Panc1 (cell line): Measurements from ENCODE around the gene TRIM14. TPM values are rescaled to one million over a fixed set of nuclear protein-coding genes. Genes with fewer than 3 reads are reported as not detected.

ENCODE experiments used
- ATAC-seq: fragments of 200-7000 bp; cut with Tn5 transposase; 2 replicates; pipeline ENCODE4 v1.9.1; 2020; ENCODE audit warnings: mild to moderate bottlenecking, moderate library complexity
- BruUV-seq: library from RNA; stranded (reverse); fragments of 400-500 nt; replicated peaks from 2 replicates; lab custom pipeline; 2021; lab: Mats Ljungman, UMichigan
- CTCF ChIA-PET: fragments of 300-600 bp; sonication (Branson Sonifier 250); formaldehyde crosslinking; loops from one replicate; lab custom pipeline; 2022; ENCODE audit warnings: antibody characterized with exemption; lab: Charles Lee
- POLR2A ChIA-PET: fragments of 300-600 bp; sonication (Branson Sonifier 250); formaldehyde crosslinking; loops from one replicate; lab custom pipeline; 2022; ENCODE audit warnings: antibody characterized with exemption; lab: Charles Lee
- DNase-seq: peaks from one replicate; pipeline ENCODE4 v3.0.0-alpha.2; 2010; ENCODE audit warnings: low read depth, low spot score
- H3K27ac ChIP-seq: 2 replicates; pipeline ENCODE4 v1.5.1; 2011; ENCODE audit warnings: mild to moderate bottlenecking, low read length, inconsistent platforms
- H3K27me3 ChIP-seq: fragments of 200-500 bp; sonication (Bioruptor generic); 2 replicates; pipeline ENCODE4 v1.6.0; 2014; ENCODE audit warnings: low read length, inconsistent platforms; ENCODE audit not compliant: control insufficient read depth, insufficient read depth
- H3K36me3 ChIP-seq: fragments of 200-500 bp; sonication (Bioruptor generic); 2 replicates; pipeline ENCODE4 v1.5.1; 2014; ENCODE audit warnings: inconsistent platforms, mild to moderate bottlenecking, low read length, moderate library complexity; ENCODE audit not compliant: control insufficient read depth, insufficient read depth
- H3K4me1 ChIP-seq: 2 replicates; pipeline ENCODE4 v1.5.1; 2011; ENCODE audit warnings: inconsistent platforms, mild to moderate bottlenecking, low read length, moderate library complexity; ENCODE audit not compliant: control insufficient read depth, insufficient read depth
- H3K4me3 ChIP-seq, 2 experiments: 2 replicates each; pipeline ENCODE4 v1.5.1; 2011 to 2012; ENCODE audit warnings: low read depth in 2 of 2, low read length in 2 of 2, mild to moderate bottlenecking in 2 of 2, inconsistent platforms in 1 of 2, moderate library complexity in 1 of 2
- H3K9me3 ChIP-seq: fragments of 200-500 bp; sonication (Bioruptor generic); 2 replicates; pipeline ENCODE4 v1.5.1; 2014; ENCODE audit warnings: low read depth, mild to moderate bottlenecking, inconsistent platforms, low read length, moderate library complexity; ENCODE audit not compliant: control insufficient read depth, insufficient read depth
- POLR2AphosphoS5 ChIP-seq: IDR thresholded peaks from 2 replicates; pipeline ENCODE4 v1.6.1; 2012; ENCODE audit warnings: mild to moderate bottlenecking, low read depth, low read length, moderate library complexity
- SIN3A ChIP-seq: IDR thresholded peaks from 2 replicates; pipeline ENCODE4 v1.6.1; 2012; ENCODE audit warnings: low read depth, mild to moderate bottlenecking, low read length, moderate library complexity, borderline replicate concordance; ENCODE audit not compliant: insufficient read depth
- TCF7L2 ChIP-seq: IDR thresholded peaks from 2 replicates; pipeline ENCODE4 v1.6.1; 2011; ENCODE audit warnings: mild to moderate bottlenecking, low read depth, low read length, inconsistent platforms
- in situ Hi-C: cut with HindIII; loops from 2 replicates; pipeline ENCODE4 v1.10.0; 2016; ENCODE audit warnings: low sequenced_read_pairs, low pct_unique_long_range_greater_than_20kb
- intact Hi-C: fragments of 100-400 bp; cut with micrococcal nuclease; formaldehyde crosslinking; loops from one replicate; pipeline ENCODE4 v1.10.0; 2022; ENCODE audit not compliant: unreplicated experiment
- total RNA-seq: library from RNA; stranded (reverse); gene quantifications from one replicate; pipeline ENCODE4 v1.2.1, GENCODE V29; 2021; ENCODE audit not compliant: unreplicated experiment
- TF ChIP-seq, protein P1 (sequence below), 2 experiments: IDR thresholded peaks; 2 replicates each; pipeline ENCODE4 v1.6.1; 2011 to 2012; ENCODE audit warnings: low read depth in 2 of 2, control low read depth in 1 of 2, low read length in 1 of 2, mild to moderate bottlenecking in 1 of 2, moderate library complexity in 1 of 2; ENCODE audit not compliant: insufficient read depth in 1 of 2
- TF ChIP-seq, protein P2 (sequence below): fragments of 450-650 bp; IDR thresholded peaks from 2 replicates; pipeline ENCODE4 v1.5.1; 2017; ENCODE audit warnings: mild to moderate bottlenecking

The TRIM14 gene
- total RNA-seq, 1 experiment from 2014 or later = 9.7 TPM

DNA sequence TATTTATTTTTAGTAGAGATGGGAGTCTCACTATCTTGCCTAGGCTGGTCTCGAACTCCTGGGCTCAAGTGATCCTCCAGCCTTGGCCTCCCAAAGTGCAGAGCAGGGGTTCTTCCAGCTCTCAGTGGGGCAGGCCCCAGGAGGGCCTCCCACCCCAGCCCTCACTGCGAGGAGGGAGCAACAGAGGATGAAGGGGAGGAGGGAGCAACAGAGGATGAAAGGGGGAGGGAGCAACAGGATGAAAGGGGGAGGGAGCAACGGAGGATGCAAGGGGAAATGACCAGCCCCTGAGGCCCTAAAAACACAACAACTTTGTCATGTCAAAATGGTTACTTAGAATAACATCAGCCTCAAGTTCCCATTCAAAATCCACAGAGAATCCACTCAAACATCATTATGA lies 10.0 kb downstream of the TRIM14 start:
- Histone ChIP-seq H3K36me3 (no peaks in the 10 kb centered on the region), H3K4me3 (no peak overlapping the region), H3K9me3 (no peaks in the 10 kb centered on the region), H3K27ac (no peak overlapping the region), H3K27me3 (no peaks in the 10 kb centered on the region), H3K4me1 (no peaks in the 10 kb centered on the region)
- TF ChIP-seq POLR2AphosphoS5 = no peak
- no peak for TF ChIP-seq TCF7L2
- TF ChIP-seq, protein P1, sequence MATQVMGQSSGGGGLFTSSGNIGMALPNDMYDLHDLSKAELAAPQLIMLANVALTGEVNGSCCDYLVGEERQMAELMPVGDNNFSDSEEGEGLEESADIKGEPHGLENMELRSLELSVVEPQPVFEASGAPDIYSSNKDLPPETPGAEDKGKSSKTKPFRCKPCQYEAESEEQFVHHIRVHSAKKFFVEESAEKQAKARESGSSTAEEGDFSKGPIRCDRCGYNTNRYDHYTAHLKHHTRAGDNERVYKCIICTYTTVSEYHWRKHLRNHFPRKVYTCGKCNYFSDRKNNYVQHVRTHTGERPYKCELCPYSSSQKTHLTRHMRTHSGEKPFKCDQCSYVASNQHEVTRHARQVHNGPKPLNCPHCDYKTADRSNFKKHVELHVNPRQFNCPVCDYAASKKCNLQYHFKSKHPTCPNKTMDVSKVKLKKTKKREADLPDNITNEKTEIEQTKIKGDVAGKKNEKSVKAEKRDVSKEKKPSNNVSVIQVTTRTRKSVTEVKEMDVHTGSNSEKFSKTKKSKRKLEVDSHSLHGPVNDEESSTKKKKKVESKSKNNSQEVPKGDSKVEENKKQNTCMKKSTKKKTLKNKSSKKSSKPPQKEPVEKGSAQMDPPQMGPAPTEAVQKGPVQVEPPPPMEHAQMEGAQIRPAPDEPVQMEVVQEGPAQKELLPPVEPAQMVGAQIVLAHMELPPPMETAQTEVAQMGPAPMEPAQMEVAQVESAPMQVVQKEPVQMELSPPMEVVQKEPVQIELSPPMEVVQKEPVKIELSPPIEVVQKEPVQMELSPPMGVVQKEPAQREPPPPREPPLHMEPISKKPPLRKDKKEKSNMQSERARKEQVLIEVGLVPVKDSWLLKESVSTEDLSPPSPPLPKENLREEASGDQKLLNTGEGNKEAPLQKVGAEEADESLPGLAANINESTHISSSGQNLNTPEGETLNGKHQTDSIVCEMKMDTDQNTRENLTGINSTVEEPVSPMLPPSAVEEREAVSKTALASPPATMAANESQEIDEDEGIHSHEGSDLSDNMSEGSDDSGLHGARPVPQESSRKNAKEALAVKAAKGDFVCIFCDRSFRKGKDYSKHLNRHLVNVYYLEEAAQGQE (IDR thresholded peaks at IDR 0.05; ENCODE audit: insufficient read depth in 1 of 2, low read depth in 2 of 2, low read length in 1 of 2) = no peak
- TF ChIP-seq, protein P2, sequence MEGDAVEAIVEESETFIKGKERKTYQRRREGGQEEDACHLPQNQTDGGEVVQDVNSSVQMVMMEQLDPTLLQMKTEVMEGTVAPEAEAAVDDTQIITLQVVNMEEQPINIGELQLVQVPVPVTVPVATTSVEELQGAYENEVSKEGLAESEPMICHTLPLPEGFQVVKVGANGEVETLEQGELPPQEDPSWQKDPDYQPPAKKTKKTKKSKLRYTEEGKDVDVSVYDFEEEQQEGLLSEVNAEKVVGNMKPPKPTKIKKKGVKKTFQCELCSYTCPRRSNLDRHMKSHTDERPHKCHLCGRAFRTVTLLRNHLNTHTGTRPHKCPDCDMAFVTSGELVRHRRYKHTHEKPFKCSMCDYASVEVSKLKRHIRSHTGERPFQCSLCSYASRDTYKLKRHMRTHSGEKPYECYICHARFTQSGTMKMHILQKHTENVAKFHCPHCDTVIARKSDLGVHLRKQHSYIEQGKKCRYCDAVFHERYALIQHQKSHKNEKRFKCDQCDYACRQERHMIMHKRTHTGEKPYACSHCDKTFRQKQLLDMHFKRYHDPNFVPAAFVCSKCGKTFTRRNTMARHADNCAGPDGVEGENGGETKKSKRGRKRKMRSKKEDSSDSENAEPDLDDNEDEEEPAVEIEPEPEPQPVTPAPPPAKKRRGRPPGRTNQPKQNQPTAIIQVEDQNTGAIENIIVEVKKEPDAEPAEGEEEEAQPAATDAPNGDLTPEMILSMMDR = no peak
- no peak for TF ChIP-seq SIN3A
- ATAC-seq (no peak), DNase-seq (no peak)
- POLR2A ChIA-PET = no interaction called here
- no TSS peak for BruUV-seq
- in situ Hi-C loops (no loop called here), intact Hi-C loops (no loop called here)
- CTCF ChIA-PET = no interaction called here

DNA sequence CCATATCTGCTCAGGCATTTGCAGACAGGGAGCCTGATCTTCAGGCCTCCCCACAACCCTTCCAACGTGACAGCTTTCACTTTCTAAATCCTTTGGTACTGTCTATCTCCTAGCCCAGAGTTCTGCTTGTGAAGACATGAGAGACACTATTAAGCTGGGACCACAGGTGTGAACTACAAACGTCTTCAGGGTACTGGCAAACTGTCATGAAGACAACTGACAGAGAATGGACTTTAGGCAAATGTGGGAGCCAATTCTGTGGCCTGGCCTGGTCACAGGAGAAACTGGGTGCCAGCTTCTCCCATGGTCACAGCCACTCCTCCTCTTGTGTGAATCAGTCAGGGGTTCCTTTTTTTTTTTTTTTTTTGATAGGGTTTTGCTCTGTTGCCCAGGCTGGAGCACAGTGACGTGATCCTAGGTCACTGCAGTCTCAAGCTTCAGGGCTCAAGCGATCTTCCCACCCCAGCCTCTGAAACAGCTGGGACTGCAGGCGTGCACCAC lies 10.4 kb downstream of the TRIM14 start:
- no TSS peak for BruUV-seq
- H3K36me3 ChIP-seq = no peaks in the 10 kb centered on the region
- H3K27ac ChIP-seq = no peak overlapping the region
- intact Hi-C loops = no loop called here
- H3K4me3 ChIP-seq = no peak overlapping the region
- DNase-seq = no peak
- H3K27me3 ChIP-seq = no peaks in the 10 kb centered on the region
- ChIA-PET POLR2A (interaction anchor here (0.7 kb wide), 1 partner anchor 81 kb away, joined by 7 read pairs; no protein-coding TSS in a partner anchor), CTCF (interaction anchor here (0.6 kb wide), 1 partner anchor 155 kb away, joined by 3 read pairs; no protein-coding TSS in a partner anchor)
- TF ChIP-seq TCF7L2 (no peak), POLR2AphosphoS5 (no peak)
- TF ChIP-seq, protein P1 (IDR thresholded peaks at IDR 0.05; ENCODE audit: insufficient read depth in 1 of 2, low read depth in 2 of 2, low read length in 1 of 2) = no peak
- TF ChIP-seq, protein P2 = no peak
- no peaks in the 10 kb centered on the region for H3K9me3 ChIP-seq
- ATAC-seq = no peak
- H3K4me1 ChIP-seq = no peaks in the 10 kb centered on the region
- in situ Hi-C loops = no loop called here
